Right lung (tissue), 5 donors: ENCODE data around the gene CCDC127. TPM values are rescaled to one million over a fixed set of nuclear protein-coding genes. Genes with fewer than 3 reads are reported as not detected.
"Not testable (repeated sequence)": the region's sequence is repeated elsewhere in the genome, so short reads cannot be mapped to it uniquely, and the experiment has no call there.

Experiments
- DNase-seq, 2 donors: peaks; one replicate each; pipeline ENCODE4 v3.0.0-alpha.2; 2013
- polyA plus RNA-seq, 5 donors: library from polyadenylated mRNA; unstranded; fragments of 120-200 nt; gene quantifications; one replicate each; pipeline versions ENCODE4 v1.2.1 to v1.2.3, GENCODE V29; 2013; ENCODE audit warnings: inconsistent platforms in 1 of 5, low replicate concordance in 1 of 5; ENCODE audit not compliant: insufficient read length in 5 of 5, insufficient read depth in 1 of 5

The CCDC127 gene
- polyA plus RNA-seq, 5 donors = 11.6 to 16.1 (median 12.3) TPM

DNA sequence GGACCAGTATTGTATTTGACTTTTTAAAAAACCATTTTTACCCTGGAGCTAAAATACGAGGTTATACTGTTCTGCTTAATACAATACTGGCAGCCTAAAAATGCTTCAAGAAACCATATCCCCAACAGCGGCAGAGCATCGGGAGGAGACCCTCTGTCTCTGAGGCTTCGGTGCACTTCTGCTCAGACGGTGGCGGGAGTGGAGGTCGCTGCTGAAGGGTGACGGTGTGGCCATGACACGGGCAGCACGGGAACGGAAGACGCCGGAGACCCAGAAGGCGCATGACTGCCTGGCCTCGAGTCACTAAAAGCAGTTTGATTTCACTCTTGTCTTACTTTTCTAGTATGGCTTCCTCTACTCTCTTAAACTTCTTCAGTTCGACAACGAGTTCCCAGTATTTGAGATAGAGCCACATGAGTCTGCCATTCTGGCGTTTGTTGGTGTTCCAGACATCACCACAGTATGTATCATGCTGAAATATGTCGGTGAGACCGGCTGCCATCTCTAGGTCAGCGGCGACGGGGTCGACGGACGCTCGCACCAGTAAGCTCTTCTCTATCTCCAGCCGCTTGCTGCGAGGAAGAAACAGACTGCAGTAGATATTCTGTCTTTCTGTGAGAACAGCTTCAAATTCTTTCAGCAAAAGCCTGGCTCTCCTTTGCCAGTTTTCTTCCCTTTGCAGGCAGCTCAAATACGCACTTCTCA is 12.8 kb downstream of the CCDC127 start:
- no peak for DNase-seq

- DNase-seq = no peak
These were observed 13.5 kb downstream of the CCDC127 start for GRCh38 chr5:204462-204861.

DNA sequence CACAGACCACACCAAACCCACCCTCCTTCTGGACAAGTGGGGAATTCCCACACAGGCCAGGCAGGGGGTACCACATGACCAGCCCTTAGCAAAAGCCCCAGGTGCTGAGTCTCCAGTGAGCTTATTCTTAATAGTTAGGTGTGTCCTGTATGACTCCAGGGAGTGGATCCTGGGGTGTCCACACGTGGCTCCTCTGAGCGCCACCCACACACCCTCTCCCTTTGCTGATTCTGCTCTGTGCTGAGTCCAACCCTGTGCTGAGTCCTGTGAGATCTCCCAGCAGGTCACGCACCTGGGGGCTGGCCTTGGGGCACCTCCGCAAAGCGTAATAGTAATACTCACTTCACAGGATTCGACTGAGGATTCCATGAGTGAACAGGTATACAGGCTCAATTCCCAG is 14.0 kb downstream of the CCDC127 start:
- DNase-seq = no peak

- no peak for DNase-seq
These were observed 14.6 kb downstream of the CCDC127 start for GRCh38 chr5:203246-203930.

- DNase-seq = no peak
These were observed 16.3 kb downstream of the CCDC127 start for GRCh38 chr5:201672-202071.

DNA sequence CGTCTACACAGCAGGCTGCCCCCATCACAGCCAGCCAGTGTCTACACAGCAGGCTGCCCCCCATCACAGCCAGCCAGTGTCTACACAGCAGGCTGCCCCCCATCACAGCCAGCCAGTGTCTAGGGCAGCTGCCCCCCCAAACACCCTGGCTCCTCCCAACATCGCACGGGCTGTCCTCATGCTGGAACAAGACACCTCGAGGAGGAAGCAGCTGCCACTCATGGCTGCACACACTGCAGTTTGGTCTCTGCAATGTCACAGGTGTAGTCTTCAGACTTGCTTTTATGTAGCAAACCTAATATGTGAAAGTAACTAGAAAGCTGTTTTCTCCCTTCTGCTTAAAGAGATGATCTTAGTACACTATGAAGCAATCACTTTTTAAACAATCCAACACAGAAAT is 17.0 kb downstream of the CCDC127 start:
- DNase-seq = no peak

GRCh38 chr5:199950-200645 is 17.9 kb downstream of the CCDC127 start:
- no peak for DNase-seq

DNA sequence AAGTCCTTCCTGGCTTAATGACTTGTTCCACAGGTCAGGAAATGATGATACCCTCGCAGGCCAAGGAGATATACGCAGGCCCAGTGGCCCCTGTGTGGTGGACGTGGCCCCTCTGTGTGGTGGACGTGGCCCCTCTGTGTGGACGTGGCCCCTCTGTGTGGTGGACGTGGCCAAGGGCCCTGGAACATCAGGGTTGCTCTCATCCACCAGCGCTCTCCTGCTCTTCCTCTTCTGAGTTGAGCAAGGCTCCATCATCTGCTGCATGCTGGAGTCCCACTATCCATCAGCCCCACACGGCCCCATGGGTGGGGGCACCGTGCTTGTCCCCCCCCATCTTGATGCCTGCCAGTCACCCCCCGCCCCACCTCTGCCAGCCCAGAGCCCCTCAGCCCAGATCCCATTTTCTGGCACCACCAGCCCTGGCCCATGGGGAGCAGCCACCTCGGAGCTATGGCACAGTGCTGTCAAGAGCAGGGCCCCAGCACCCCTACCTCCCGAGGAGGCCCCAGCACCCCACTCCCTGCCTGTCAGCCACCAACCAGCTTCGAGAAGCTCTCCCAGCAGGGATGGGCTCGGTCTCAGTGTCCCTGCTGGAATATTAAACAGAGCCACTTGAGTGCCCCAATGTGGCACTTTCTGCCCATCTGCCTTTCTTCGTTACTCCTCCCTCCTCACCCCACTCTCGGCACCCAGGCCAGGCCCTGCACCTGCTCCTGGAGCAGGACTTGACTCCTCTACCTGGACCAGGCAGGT is 18.6 kb downstream of the CCDC127 start:
- DNase-seq = no peak

DNA sequence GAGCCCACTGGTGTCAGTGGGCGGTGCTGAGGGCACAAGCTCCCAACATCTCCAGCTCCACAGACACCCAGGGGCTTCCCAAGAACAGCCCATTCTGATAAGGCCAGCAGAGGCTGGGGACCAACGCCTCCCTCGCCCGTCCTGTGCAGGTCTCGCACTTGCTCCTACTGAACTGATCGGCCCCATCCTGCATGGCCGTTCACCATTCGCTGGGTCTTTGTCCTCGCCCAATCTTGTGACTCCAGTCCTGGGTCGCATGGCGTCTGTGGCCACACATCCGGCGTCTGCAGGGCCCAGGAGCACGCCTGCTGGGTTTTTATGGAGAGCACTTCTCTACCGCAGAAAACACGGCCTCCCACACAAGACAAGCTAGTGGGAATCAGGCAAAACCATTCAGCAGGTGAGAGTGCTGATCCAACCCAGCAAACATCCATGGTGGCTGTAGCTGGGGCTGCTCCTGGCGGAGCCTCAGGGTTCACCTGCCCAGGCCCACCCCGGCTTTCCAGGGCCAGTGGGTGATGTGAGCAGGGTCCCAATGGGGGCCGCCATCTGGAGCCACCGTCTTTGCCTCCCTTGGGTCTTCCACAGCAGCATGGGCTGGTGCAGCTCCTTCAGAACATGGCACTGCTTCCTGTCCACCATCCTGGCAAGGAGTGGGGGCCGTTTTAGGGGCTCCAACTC is 19.3 kb downstream of the CCDC127 start:
- no peak for DNase-seq

GRCh38 chr5:197892-198489 is 20.0 kb downstream of the CCDC127 start:
- no peak for DNase-seq

- not testable (repeated sequence) for DNase-seq
These were observed 20.9 kb downstream of the CCDC127 start for GRCh38 chr5:197031-197430.

GRCh38 chr5:196350-196749 is 21.6 kb downstream of the CCDC127 start:
- DNase-seq = no peak

GRCh38 chr5:195401-196160 is 22.4 kb downstream of the CCDC127 start:
- DNase-seq = no peak

DNA sequence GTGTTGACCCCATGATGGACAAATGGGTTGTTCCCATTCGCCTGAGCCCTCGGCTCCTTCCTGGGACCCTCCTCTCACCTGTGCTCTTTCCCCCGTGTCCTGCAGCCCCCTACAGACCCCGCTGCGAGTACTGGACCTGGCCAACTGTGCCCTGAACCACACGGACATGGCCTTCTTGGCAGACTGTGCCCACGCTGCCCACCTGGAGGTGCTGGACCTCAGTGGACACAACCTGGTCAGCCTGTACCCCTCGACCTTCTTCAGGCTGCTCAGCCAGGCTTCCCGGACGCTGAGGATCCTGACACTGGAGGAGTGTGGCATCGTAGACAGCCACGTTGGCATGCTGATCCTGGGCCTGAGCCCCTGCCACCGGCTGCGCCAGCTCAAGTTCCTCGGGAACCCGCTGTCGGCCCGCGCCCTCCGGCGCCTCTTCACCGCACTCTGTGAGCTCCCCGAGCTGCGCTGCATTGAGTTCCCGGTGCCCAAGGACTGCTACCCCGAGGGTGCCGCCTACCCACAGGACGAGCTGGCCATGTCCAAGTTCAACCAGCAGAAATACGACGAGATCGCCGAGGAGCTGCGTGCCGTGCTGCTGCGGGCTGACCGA is 23.2 kb downstream of the CCDC127 start:
- DNase-seq = no peak

DNA sequence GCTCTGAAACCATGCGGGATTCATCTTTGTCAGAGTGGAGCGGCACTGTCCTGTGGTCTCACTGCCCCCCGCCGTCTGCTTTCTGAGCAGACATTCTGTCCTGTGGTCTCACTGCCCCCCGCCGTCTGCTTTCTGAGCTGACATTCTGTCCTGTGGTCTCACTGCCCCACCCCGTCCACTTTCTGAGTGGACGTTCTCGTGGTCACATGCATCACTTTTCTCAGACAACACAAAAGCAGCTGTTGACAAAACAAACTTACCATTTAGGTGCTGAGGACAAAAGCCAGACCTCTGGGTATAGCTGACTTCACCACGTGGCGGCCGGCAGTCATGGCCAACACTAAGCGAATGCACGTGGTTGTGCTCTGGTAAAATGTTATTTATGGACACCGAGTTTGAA is 23.9 kb downstream of the CCDC127 start:
- no peak for DNase-seq

DNA sequence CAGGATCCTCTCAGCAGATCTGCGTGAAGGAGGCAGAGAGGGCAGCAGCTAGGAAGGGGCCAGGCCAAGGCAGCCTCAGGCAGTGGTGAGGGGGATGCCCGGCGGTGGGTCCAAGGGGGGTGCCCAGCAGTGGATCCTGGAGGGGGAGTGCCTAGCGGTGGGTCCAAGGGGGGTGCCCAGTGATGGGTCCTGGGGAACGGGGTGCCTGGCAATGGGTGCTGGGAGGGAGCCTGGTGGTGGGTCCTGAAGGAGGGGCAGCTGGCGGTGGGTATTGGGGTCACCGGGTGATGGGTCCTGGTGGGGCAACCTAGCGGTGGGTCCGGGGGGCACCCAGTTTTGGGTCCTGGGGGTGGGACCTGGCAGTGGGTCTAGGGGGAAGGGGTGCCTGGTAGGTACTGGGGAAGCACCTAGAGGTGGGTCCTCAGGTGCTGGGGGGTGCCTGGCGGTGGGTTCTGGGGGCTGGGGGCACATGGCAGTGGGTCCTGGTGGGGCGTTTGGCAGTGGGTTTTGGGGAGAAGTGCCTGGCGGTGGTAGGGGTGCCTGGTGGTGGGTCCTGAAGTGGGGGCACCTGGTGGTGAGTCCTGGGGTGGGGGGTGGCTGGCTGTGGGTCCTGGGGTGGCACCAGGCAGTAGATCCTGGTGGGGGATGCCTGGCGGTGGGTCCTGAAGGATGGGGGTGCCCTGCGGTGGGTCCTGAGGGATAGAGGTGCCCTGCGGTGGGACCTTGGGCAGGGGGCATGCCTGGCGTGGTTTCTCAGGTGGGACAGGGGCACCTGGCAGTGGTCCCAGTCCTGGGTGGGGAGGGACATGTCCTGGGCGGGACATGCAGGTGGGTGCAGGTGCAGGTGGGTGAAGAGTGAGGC is 24.8 kb downstream of the CCDC127 start:
- DNase-seq = no peak

DNA sequence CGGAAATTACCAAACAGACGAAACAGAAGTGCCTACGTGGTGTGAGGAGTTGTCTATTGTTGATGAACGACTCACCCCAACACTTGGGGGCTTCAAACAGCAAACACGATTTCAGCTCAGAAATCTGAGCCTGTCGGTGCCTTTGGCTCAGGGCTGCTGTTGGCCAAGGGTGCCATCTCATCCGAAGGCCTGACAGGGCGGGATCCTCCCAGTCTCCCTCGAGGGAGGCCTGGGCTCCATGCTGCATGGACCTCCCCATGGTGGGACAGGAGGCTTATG is 25.3 kb downstream of the CCDC127 start:
- DNase-seq = no peak

GRCh38 chr5:191949-192690 is 25.8 kb downstream of the CCDC127 start:
- DNase-seq = no peak
